MM.1S (cell line): Measurements from ENCODE around the gene APLP2.

ENCODE experiments used
- EZH2 ChIP-seq: fragments of 300-600 bp; sonication (generic); optimal IDR thresholded peaks from 2 replicates; pipeline ENCODE3; 2017; ENCODE audit warnings: low read depth, mild to moderate bottlenecking, antibody characterized with exemption, low read length, mixed read lengths
- EZH2phosphoT487 ChIP-seq: fragments of 300-600 bp; sonication (generic); IDR thresholded peaks from 2 replicates; pipeline ENCODE4 v1.6.1; 2018; ENCODE audit warnings: antibody characterized with exemption, low read length
- TF ChIP-seq, protein P1 (sequence below): fragments of 300-600 bp; sonication (generic); IDR thresholded peaks from 2 replicates; pipeline ENCODE4 v1.5.1; 2016; ENCODE audit warnings: antibody characterized with exemption, low read length, mixed read lengths

DNA sequence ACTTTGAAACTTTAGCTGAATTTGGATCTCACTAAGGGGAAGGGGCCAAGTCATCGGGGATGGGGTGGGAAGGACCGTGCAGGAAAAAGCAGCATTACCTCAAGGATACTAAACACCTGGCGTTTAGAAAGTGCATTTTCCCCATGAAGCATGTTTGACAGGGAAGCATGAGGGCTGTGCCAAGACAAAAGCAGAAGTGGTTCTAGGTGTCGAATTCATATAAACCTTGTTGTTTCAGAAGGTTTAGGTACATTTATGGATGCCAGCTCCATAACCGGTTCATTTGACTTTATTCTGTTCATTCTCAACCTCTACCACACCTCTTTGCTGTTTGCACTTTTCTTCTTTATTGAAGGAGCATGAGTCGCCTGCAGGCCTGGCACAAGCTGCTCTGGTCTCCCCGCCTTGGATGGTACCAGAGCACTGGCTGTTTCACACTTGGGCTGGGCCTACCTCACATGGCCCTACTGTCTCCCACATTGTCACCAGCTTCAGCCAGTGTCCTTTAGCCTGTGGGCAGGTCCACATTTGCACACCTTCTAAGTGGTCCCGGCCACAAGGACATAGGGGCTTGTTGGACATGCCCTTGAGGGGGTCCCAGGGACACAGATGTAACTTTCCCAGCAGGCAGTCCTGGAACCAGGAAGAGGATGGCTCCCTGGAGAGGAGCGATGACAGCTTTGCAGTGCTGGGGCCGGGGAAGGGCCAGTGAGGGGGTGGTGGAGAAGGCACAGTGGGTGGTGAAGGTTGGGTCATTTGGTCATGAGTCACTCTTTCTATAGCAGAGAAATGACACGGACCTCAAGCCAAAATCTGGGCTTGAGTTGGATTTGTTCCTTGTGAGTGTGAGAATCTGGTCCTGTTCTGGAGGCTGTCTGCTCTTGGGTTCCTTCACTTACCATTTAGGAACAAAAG lies 86.7 kb downstream of the APLP2 start:
- TF ChIP-seq, protein P1, sequence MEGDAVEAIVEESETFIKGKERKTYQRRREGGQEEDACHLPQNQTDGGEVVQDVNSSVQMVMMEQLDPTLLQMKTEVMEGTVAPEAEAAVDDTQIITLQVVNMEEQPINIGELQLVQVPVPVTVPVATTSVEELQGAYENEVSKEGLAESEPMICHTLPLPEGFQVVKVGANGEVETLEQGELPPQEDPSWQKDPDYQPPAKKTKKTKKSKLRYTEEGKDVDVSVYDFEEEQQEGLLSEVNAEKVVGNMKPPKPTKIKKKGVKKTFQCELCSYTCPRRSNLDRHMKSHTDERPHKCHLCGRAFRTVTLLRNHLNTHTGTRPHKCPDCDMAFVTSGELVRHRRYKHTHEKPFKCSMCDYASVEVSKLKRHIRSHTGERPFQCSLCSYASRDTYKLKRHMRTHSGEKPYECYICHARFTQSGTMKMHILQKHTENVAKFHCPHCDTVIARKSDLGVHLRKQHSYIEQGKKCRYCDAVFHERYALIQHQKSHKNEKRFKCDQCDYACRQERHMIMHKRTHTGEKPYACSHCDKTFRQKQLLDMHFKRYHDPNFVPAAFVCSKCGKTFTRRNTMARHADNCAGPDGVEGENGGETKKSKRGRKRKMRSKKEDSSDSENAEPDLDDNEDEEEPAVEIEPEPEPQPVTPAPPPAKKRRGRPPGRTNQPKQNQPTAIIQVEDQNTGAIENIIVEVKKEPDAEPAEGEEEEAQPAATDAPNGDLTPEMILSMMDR, result no peak
- no peak for TF ChIP-seq EZH2
- TF ChIP-seq EZH2phosphoT487, result no peak
